Stomach (tissue), 4 donors: Measurements from ENCODE around the gene DSE.

ENCODE experiments used
- EP300 ChIP-seq: sonication (generic); formaldehyde crosslinking; IDR thresholded peaks from one replicate; pipeline ENCODE4 v1.6.1; 2017; ENCODE audit warnings: antibody characterized with exemption
- POLR2A ChIP-seq, 4 donors: fragments of 450-650 bp; IDR thresholded peaks; one replicate each; pipeline ENCODE4 v1.6.1; 2016; ENCODE audit warnings: antibody characterized with exemption in 4 of 4, control low read depth in 2 of 4, mild to moderate bottlenecking in 1 of 4, moderate library complexity in 1 of 4
- POLR2AphosphoS5 ChIP-seq, 3 donors: sonication (generic); formaldehyde crosslinking; IDR thresholded peaks; one replicate each; pipeline ENCODE4 v1.6.1; 2016; ENCODE audit warnings: antibody characterized with exemption in 3 of 3
- TF ChIP-seq, protein P1 (sequence below), 7 experiments: fragments of 450-650 bp in 4 of 7; fragments of 200-600 bp in 3 of 7; sonication (generic) in 3 of 7; IDR thresholded peaks; one replicate each; pipeline ENCODE4 v1.5.1; 2016 to 2019; ENCODE audit warnings: antibody characterized with exemption in 7 of 7, control low read depth in 2 of 7, mild to moderate bottlenecking in 1 of 7

DNA sequence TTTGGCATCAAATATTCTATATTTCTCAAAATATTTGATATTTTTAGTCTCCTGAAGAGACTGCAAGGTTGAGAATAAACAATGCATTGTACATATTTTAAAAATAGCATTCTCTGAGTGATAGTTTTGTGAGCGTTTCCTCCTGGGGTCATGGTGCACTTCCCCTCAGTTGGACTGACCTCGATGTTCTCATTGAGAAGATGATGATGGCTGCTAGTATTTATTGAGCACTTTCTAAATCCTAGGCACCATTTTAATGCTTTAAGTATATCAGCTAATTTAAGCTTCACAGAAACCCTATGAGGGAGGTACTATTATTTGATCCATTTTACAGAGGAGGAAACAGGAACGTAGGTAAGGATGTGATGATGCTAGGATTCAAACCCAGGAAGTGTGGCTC lies 18.2 kb downstream of the DSE start:
- TF ChIP-seq, protein P1, sequence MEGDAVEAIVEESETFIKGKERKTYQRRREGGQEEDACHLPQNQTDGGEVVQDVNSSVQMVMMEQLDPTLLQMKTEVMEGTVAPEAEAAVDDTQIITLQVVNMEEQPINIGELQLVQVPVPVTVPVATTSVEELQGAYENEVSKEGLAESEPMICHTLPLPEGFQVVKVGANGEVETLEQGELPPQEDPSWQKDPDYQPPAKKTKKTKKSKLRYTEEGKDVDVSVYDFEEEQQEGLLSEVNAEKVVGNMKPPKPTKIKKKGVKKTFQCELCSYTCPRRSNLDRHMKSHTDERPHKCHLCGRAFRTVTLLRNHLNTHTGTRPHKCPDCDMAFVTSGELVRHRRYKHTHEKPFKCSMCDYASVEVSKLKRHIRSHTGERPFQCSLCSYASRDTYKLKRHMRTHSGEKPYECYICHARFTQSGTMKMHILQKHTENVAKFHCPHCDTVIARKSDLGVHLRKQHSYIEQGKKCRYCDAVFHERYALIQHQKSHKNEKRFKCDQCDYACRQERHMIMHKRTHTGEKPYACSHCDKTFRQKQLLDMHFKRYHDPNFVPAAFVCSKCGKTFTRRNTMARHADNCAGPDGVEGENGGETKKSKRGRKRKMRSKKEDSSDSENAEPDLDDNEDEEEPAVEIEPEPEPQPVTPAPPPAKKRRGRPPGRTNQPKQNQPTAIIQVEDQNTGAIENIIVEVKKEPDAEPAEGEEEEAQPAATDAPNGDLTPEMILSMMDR (IDR thresholded peaks at IDR 0.05) = no peak
- TF ChIP-seq POLR2A (IDR thresholded peaks at IDR 0.05) (no peak), EP300 (no peak), POLR2AphosphoS5 (IDR thresholded peaks at IDR 0.05) (no peak)
